C4-2B (cell line): ENCODE results near the gene C11orf54.
"Not testable (repeated sequence)": the region's sequence is repeated elsewhere in the genome, so short reads cannot be mapped to it uniquely, and the experiment has no call there.

ENCODE experiments used
- H3K27ac ChIP-seq: fragments of 450-650 bp; 2 replicates; pipeline ENCODE4 v1.5.1; 2017
- CTCF ChIP-seq: fragments of 450-650 bp; conservative IDR thresholded peaks from 2 replicates; pipeline ENCODE4 v1.5.1; 2017; ENCODE audit warnings: mild to moderate bottlenecking
- ZFX ChIP-seq: fragments of 450-650 bp; IDR thresholded peaks from 2 replicates; pipeline ENCODE4 v1.6.1; 2017

C11orf54 gene

GRCh38 chr11:93743291-93743690, 1.8 kb downstream of the C11orf54 start:
- H3K27ac ChIP-seq: 0 out of 2 replicates have a peak overlapping the region, but pooled peaks have one; percentile 97
- no peak for TF ChIP-seq CTCF
- no peak for TF ChIP-seq ZFX

GRCh38 chr11:93744669-93745004, 3.2 kb downstream of the C11orf54 start:
- no peak for TF ChIP-seq ZFX
- no peak for TF ChIP-seq CTCF
- H3K27ac ChIP-seq: no peak overlapping the region

GRCh38 chr11:93745005-93745755, 3.7 kb downstream of the C11orf54 start:
- H3K27ac ChIP-seq: not testable (repeated sequence)

- TF ChIP-seq CTCF (no peak), ZFX (no peak)
- H3K27ac ChIP-seq: no peak overlapping the region
These were observed 4.6 kb downstream of the C11orf54 start for GRCh38 chr11:93746101-93746500.

GRCh38 chr11:93747122-93747521, 5.7 kb downstream of the C11orf54 start:
- no peak for TF ChIP-seq CTCF

GRCh38 chr11:93751001-93751400, 9.5 kb downstream of the C11orf54 start:
- no peak overlapping the region for H3K27ac ChIP-seq
- TF ChIP-seq CTCF: no peak
- no peak for TF ChIP-seq ZFX

More at GRCh38 chr11:93747122-93747521, 5.7 kb downstream of the C11orf54 start:
- no peak overlapping the region for H3K27ac ChIP-seq

GRCh38 chr11:93753241-93753640, 11.8 kb downstream of the C11orf54 start:
- no peak for TF ChIP-seq CTCF
- TF ChIP-seq ZFX: no peak
- H3K27ac ChIP-seq: no peak overlapping the region

GRCh38 chr11:93756748-93757147, 15.3 kb downstream of the C11orf54 start:
- no peak overlapping the region for H3K27ac ChIP-seq
- TF ChIP-seq ZFX: no peak
- TF ChIP-seq CTCF: no peak
